ENCODE measurements around the gene HAUS7. TPM values are rescaled to one million over a fixed set of nuclear protein-coding genes. Genes with fewer than 3 reads are reported as not detected.

Gene HAUS7
- total and polyA plus RNA-seq, 3 experiments from 2014 or later = 29.9 to 73.8 (median 70.2) TPM

- ChIA-PET CTCF (no interaction called here), POLR2A (no interaction called here)
- H3K4me1 Mint-ChIP-seq = peaks cover 2 to 6% (median 2%) of the 10 kb centered on the region in 3 donors
- peaks cover 0 to 5% of the 10 kb centered on the region in 2 donors for H3K27me3 Mint-ChIP-seq
- Histone ChIP-seq H3K27me3 (ENCODE audit: insufficient read depth, low read length, poor library complexity, severe bottlenecking) (no peaks in the 10 kb centered on the region), H3K4me1 (ENCODE audit: insufficient read depth, low read length) (no peaks in the 10 kb centered on the region), H3K27ac (ENCODE audit: low read depth, low read length) (no peak overlapping the region), H3K36me3 (ENCODE audit: insufficient read depth, low read length) (no peaks in the 10 kb centered on the region), H3K4me3 (ENCODE audit: low read length) (no peak overlapping the region), H3K9me3 (ENCODE audit: low read length) (no peaks in the 10 kb centered on the region)
- no peaks in the 10 kb centered on the region for H3K9me3 Mint-ChIP-seq
- no peak overlapping the region for H3K4me3 Mint-ChIP-seq
- H3K36me3 Mint-ChIP-seq = peaks cover 0 to 59% (median 3%) of the 10 kb centered on the region in 3 donors
- DNase-seq = no peak
- no peak overlapping the region for H3K27ac Mint-ChIP-seq
These were observed 8.1 kb downstream of the HAUS7 start for GRCh38 chrX:153462291-153462690.

GRCh38 chrX:153460826-153461225 is 9.6 kb downstream of the HAUS7 start:
- DNase-seq = peak; percentile 6 to 57 (median 25)
- POLR2A ChIA-PET = no interaction called here
- Mint-ChIP-seq H3K4me3 (no peak overlapping the region), H3K4me1 (peaks cover 0 to 4% (median 0%) of the 10 kb centered on the region in 3 donors), H3K27ac (no peak overlapping the region), H3K9me3 (no peaks in the 10 kb centered on the region), H3K36me3 (peaks cover 0 to 60% (median 3%) of the 10 kb centered on the region in 3 donors), H3K27me3 (peaks cover 0 to 3% of the 10 kb centered on the region in 2 donors)
- CTCF ChIA-PET = interaction anchor here (1.1 to 2.5 kb wide), 2 partner anchors 9 to 46 kb away, joined by 3 to 16 read pairs; no protein-coding TSS in a partner anchor
- Histone ChIP-seq H3K4me3 (ENCODE audit: low read length) (no peak overlapping the region), H3K36me3 (ENCODE audit: insufficient read depth, low read length) (no peaks in the 10 kb centered on the region), H3K4me1 (ENCODE audit: insufficient read depth, low read length) (no peaks in the 10 kb centered on the region), H3K9me3 (ENCODE audit: low read length) (no peaks in the 10 kb centered on the region), H3K27ac (ENCODE audit: low read depth, low read length) (no peak overlapping the region), H3K27me3 (ENCODE audit: insufficient read depth, low read length, poor library complexity, severe bottlenecking) (no peaks in the 10 kb centered on the region)

GRCh38 chrX:153459986-153460385 is 10.4 kb downstream of the HAUS7 start:
- Mint-ChIP-seq H3K36me3 (peaks cover 0 to 64% (median 3%) of the 10 kb centered on the region in 3 donors), H3K4me1 (peaks cover 0 to 4% (median 0%) of the 10 kb centered on the region in 3 donors), H3K27me3 (peaks cover 0 to 3% of the 10 kb centered on the region in 2 donors), H3K9me3 (no peaks in the 10 kb centered on the region), H3K27ac (peak overlapping the region in 2 of 8 donors; percentile 12 to 75), H3K4me3 (no peak overlapping the region)
- ChIA-PET CTCF (interaction anchor here (2.5 kb wide), 1 partner anchor 46 kb away, joined by 16 read pairs; no protein-coding TSS in a partner anchor), POLR2A (no interaction called here)
- H3K4me3 ChIP-seq (ENCODE audit: low read length) = no peak overlapping the region
- H3K36me3 ChIP-seq (ENCODE audit: insufficient read depth, low read length) = no peaks in the 10 kb centered on the region
- H3K4me1 ChIP-seq (ENCODE audit: insufficient read depth, low read length) = no peaks in the 10 kb centered on the region
- DNase-seq = no peak
- H3K27me3 ChIP-seq (ENCODE audit: insufficient read depth, low read length, poor library complexity, severe bottlenecking) = no peaks in the 10 kb centered on the region
- H3K27ac ChIP-seq (ENCODE audit: low read depth, low read length) = no peak overlapping the region
- H3K9me3 ChIP-seq (ENCODE audit: low read length) = no peaks in the 10 kb centered on the region

GRCh38 chrX:153458476-153458875 is 11.9 kb downstream of the HAUS7 start:
- no peaks in the 10 kb centered on the region for H3K4me1 ChIP-seq (ENCODE audit: insufficient read depth, low read length)
- Mint-ChIP-seq H3K27ac (no peak overlapping the region), H3K36me3 (peaks cover 0 to 57% (median 3%) of the 10 kb centered on the region in 3 donors), H3K9me3 (no peaks in the 10 kb centered on the region), H3K27me3 (peaks cover 0 to 1% of the 10 kb centered on the region in 2 donors), H3K4me3 (no peak overlapping the region), H3K4me1 (peaks cover 0 to 4% (median 0%) of the 10 kb centered on the region in 3 donors)
- CTCF ChIA-PET = interaction anchor here (1.0 kb wide), 1 partner anchor 49 kb away, joined by 3 read pairs; no protein-coding TSS in a partner anchor
- POLR2A ChIA-PET = no interaction called here
- H3K4me3 ChIP-seq (ENCODE audit: low read length) = no peak overlapping the region
- no peaks in the 10 kb centered on the region for H3K27me3 ChIP-seq (ENCODE audit: insufficient read depth, low read length, poor library complexity, severe bottlenecking)
- no peak for DNase-seq
- H3K27ac ChIP-seq (ENCODE audit: low read depth, low read length) = no peak overlapping the region
- H3K9me3 ChIP-seq (ENCODE audit: low read length) = no peaks in the 10 kb centered on the region
- H3K36me3 ChIP-seq (ENCODE audit: insufficient read depth, low read length) = no peaks in the 10 kb centered on the region

- H3K9me3 Mint-ChIP-seq = no peaks in the 10 kb centered on the region
- H3K27ac Mint-ChIP-seq = no peak overlapping the region
- no peaks in the 10 kb centered on the region for H3K4me1 ChIP-seq (ENCODE audit: insufficient read depth, low read length)
- ChIA-PET POLR2A (no interaction called here), CTCF (interaction anchor here (1.0 kb wide), 1 partner anchor 49 kb away, joined by 3 read pairs; no protein-coding TSS in a partner anchor)
- no peak for DNase-seq
- H3K36me3 Mint-ChIP-seq = peaks cover 0 to 56% (median 3%) of the 10 kb centered on the region in 3 donors
- H3K9me3 ChIP-seq (ENCODE audit: low read length) = no peaks in the 10 kb centered on the region
- peaks cover 0 to 1% of the 10 kb centered on the region in 2 donors for H3K27me3 Mint-ChIP-seq
- H3K27me3 ChIP-seq (ENCODE audit: insufficient read depth, low read length, poor library complexity, severe bottlenecking) = no peaks in the 10 kb centered on the region
- no peaks in the 10 kb centered on the region for H3K36me3 ChIP-seq (ENCODE audit: insufficient read depth, low read length)
- peaks cover 0 to 4% (median 0%) of the 10 kb centered on the region in 3 donors for H3K4me1 Mint-ChIP-seq
- H3K4me3 Mint-ChIP-seq = no peak overlapping the region
- H3K4me3 ChIP-seq (ENCODE audit: low read length) = no peak overlapping the region
- H3K27ac ChIP-seq (ENCODE audit: low read depth, low read length) = no peak overlapping the region
These were observed 12.4 kb downstream of the HAUS7 start for GRCh38 chrX:153457827-153458466.

- H3K4me1 Mint-ChIP-seq = peaks cover 0 to 4% (median 0%) of the 10 kb centered on the region in 3 donors
- H3K9me3 Mint-ChIP-seq = no peaks in the 10 kb centered on the region
- DNase-seq = no peak
- Histone ChIP-seq H3K27me3 (ENCODE audit: insufficient read depth, low read length, poor library complexity, severe bottlenecking) (no peaks in the 10 kb centered on the region), H3K36me3 (ENCODE audit: insufficient read depth, low read length) (no peaks in the 10 kb centered on the region), H3K4me3 (ENCODE audit: low read length) (no peak overlapping the region), H3K27ac (ENCODE audit: low read depth, low read length) (no peak overlapping the region), H3K9me3 (ENCODE audit: low read length) (no peaks in the 10 kb centered on the region), H3K4me1 (ENCODE audit: insufficient read depth, low read length) (no peaks in the 10 kb centered on the region)
- ChIA-PET CTCF (no interaction called here), POLR2A (no interaction called here)
- peaks cover 0 to 57% (median 3%) of the 10 kb centered on the region in 3 donors for H3K36me3 Mint-ChIP-seq
- H3K27me3 Mint-ChIP-seq = peaks cover 0 to 1% of the 10 kb centered on the region in 2 donors
- H3K27ac Mint-ChIP-seq = no peak overlapping the region
- no peak overlapping the region for H3K4me3 Mint-ChIP-seq
These were observed 13.1 kb downstream of the HAUS7 start for GRCh38 chrX:153457136-153457825.

- Histone ChIP-seq H3K36me3 (ENCODE audit: insufficient read depth, low read length) (no peaks in the 10 kb centered on the region), H3K27ac (ENCODE audit: low read depth, low read length) (no peak overlapping the region), H3K4me3 (ENCODE audit: low read length) (no peak overlapping the region), H3K27me3 (ENCODE audit: insufficient read depth, low read length, poor library complexity, severe bottlenecking) (no peaks in the 10 kb centered on the region), H3K9me3 (ENCODE audit: low read length) (no peaks in the 10 kb centered on the region), H3K4me1 (ENCODE audit: insufficient read depth, low read length) (no peaks in the 10 kb centered on the region)
- peaks cover 0 to 56% (median 3%) of the 10 kb centered on the region in 3 donors for H3K36me3 Mint-ChIP-seq
- DNase-seq = no peak
- ChIA-PET CTCF (no interaction called here), POLR2A (no interaction called here)
- H3K9me3 Mint-ChIP-seq = no peaks in the 10 kb centered on the region
- H3K4me3 Mint-ChIP-seq = no peak overlapping the region
- H3K27ac Mint-ChIP-seq = no peak overlapping the region
- H3K4me1 Mint-ChIP-seq = peaks cover 0 to 3% (median 0%) of the 10 kb centered on the region in 3 donors
- peaks cover 0 to 1% of the 10 kb centered on the region in 2 donors for H3K27me3 Mint-ChIP-seq
These were observed 13.7 kb downstream of the HAUS7 start for GRCh38 chrX:153456704-153457103.

- POLR2A ChIA-PET = no interaction called here
- no peak overlapping the region for H3K4me3 ChIP-seq (ENCODE audit: low read length)
- Mint-ChIP-seq H3K4me3 (no peak overlapping the region), H3K36me3 (peaks cover 0 to 56% (median 7%) of the 10 kb centered on the region in 3 donors), H3K27me3 (peaks cover 0 to 1% of the 10 kb centered on the region in 2 donors), H3K9me3 (no peaks in the 10 kb centered on the region), H3K27ac (no peak overlapping the region), H3K4me1 (no peaks in the 10 kb centered on the region)
- no peaks in the 10 kb centered on the region for H3K4me1 ChIP-seq (ENCODE audit: insufficient read depth, low read length)
- DNase-seq = no peak
- H3K27me3 ChIP-seq (ENCODE audit: insufficient read depth, low read length, poor library complexity, severe bottlenecking) = no peaks in the 10 kb centered on the region
- CTCF ChIA-PET = no interaction called here
- H3K36me3 ChIP-seq (ENCODE audit: insufficient read depth, low read length) = no peaks in the 10 kb centered on the region
- no peak overlapping the region for H3K27ac ChIP-seq (ENCODE audit: low read depth, low read length)
- H3K9me3 ChIP-seq (ENCODE audit: low read length) = no peaks in the 10 kb centered on the region
These were observed 14.2 kb downstream of the HAUS7 start for GRCh38 chrX:153456161-153456560.
